Activated CD4-positive, alpha-beta memory T cell treated with anti-CD3 and anti-CD28 coated beads for 36 hours (primary cell): Measurements from ENCODE around the gene ARFGAP2. TPM values are rescaled to one million over a fixed set of nuclear protein-coding genes. Genes with fewer than 3 reads are reported as not detected.

Source experiments
- CTCF ChIA-PET: fragments of 350-600 bp; sonication (Branson Sonifier 250); formaldehyde crosslinking; loops from one replicate; lab custom pipeline; 2021; ENCODE audit warnings: antibody characterized with exemption, inconsistent platforms; lab: Charles Lee
- POLR2A ChIA-PET: fragments of 350-600 bp; sonication (Branson Sonifier 250); formaldehyde crosslinking; loops from one replicate; lab custom pipeline; 2021; ENCODE audit warnings: antibody characterized with exemption; lab: Charles Lee
- DNase-seq: peaks from one replicate; pipeline ENCODE4 v3.0.0-alpha.2; 2020
- H3K27ac Mint-ChIP-seq: one replicate; pipeline ENCODE4 v1.8.0; 2021; ENCODE audit warnings: mixed read lengths
- H3K27me3 Mint-ChIP-seq: one replicate; pipeline ENCODE4 v1.8.0; 2021; ENCODE audit warnings: mixed read lengths
- H3K36me3 Mint-ChIP-seq: one replicate; pipeline ENCODE4 v1.8.0; 2021; ENCODE audit warnings: mixed read lengths
- H3K4me1 Mint-ChIP-seq: one replicate; pipeline ENCODE4 v1.8.0; 2021; ENCODE audit warnings: low read depth, mixed read lengths
- H3K4me3 Mint-ChIP-seq: one replicate; pipeline ENCODE4 v1.8.0; 2021; ENCODE audit warnings: mild to moderate bottlenecking, mixed read lengths
- H3K9me3 Mint-ChIP-seq: one replicate; pipeline ENCODE4 v1.8.0; 2021; ENCODE audit warnings: mixed read lengths
- intact Hi-C: fragments of 100-400 bp; cut with micrococcal nuclease; formaldehyde crosslinking; loops from one replicate; pipeline ENCODE4 v1.15.1; 2023
- total RNA-seq, 2 experiments: library from RNA; stranded (reverse); gene quantifications; one replicate each; pipeline ENCODE4 v1.2.3, GENCODE V29; 2021

ARFGAP2 gene
- total RNA-seq, 2 experiments from 2014 or later, result 66.5 to 66.6 TPM

DNA sequence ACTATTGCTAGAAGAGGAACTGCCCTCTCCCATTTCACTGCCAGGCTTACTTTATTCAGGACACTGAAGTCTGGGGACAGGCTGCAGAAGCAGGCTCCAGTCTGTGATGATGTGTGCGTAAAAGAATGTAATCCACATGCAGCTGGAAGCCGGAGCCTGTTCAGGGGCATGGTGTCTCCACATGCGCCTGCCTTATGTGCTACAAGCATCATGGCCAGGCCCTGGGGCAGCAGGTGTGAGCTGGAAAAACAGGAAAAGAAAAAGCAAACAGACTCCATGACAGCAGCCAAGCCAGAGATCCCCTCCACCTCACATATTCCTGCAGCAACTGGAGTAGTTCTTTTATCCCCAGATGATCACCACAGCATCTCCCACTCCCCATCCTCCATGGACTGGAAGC is 33.4 kb downstream of the ARFGAP2 start:
- intact Hi-C loops, result no loop called here
- no peaks in the 10 kb centered on the region for H3K27me3 Mint-ChIP-seq
- POLR2A ChIA-PET, result no interaction called here
- no peak for DNase-seq
- H3K27ac Mint-ChIP-seq, result no peak overlapping the region
- CTCF ChIA-PET, result interaction anchor here (2.8 kb wide), 1 partner anchor 9 kb away, joined by 15 read pairs; no protein-coding TSS in a partner anchor
- no peak overlapping the region for H3K4me3 Mint-ChIP-seq
- H3K9me3 Mint-ChIP-seq, result no peaks in the 10 kb centered on the region
- H3K36me3 Mint-ChIP-seq, result peaks cover 2% of the 10 kb centered on the region
- H3K4me1 Mint-ChIP-seq, result no peaks in the 10 kb centered on the region

GRCh38 chr11:47139878-47140277 is 36.8 kb downstream of the ARFGAP2 start:
- intact Hi-C loops, result no loop called here
- Mint-ChIP-seq H3K27me3 (no peaks in the 10 kb centered on the region), H3K4me3 (no peak overlapping the region), H3K27ac (no peak overlapping the region), H3K36me3 (peaks cover 5% of the 10 kb centered on the region), H3K4me1 (no peaks in the 10 kb centered on the region), H3K9me3 (no peaks in the 10 kb centered on the region)
- DNase-seq, result no peak
- ChIA-PET CTCF (interaction anchor here (1.8 kb wide), 1 partner anchor 13 kb away, joined by 6 read pairs; no protein-coding TSS in a partner anchor), POLR2A (no interaction called here)

DNA sequence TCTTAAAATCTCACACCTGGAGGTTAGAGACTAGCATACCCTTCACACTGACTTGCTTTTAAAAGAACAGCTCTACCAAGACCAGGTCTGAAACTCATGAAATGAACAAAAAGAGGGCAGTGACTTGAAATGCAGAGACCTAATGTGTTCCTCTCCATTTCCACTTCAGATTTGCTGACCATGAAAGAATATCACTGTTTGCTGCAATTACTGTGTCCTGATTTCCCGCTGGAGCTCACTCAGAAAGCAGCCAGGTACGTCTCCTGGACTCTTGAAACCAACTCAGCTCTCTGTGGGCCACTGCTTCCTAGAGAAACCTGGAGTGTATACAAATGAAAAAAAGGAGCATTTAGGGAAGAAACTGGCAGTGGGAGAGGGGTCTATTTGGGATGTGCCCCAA is 39.2 kb downstream of the ARFGAP2 start:
- H3K36me3 Mint-ChIP-seq, result peaks cover 5% of the 10 kb centered on the region
- POLR2A ChIA-PET, result no interaction called here
- H3K4me1 Mint-ChIP-seq, result no peaks in the 10 kb centered on the region
- H3K27me3 Mint-ChIP-seq, result no peaks in the 10 kb centered on the region
- intact Hi-C loops, result no loop called here
- CTCF ChIA-PET, result interaction anchor here (0.9 kb wide), 1 partner anchor 16 kb away, joined by 3 read pairs; no protein-coding TSS in a partner anchor
- H3K4me3 Mint-ChIP-seq, result no peak overlapping the region
- DNase-seq, result no peak
- H3K27ac Mint-ChIP-seq, result no peak overlapping the region
- no peaks in the 10 kb centered on the region for H3K9me3 Mint-ChIP-seq

DNA sequence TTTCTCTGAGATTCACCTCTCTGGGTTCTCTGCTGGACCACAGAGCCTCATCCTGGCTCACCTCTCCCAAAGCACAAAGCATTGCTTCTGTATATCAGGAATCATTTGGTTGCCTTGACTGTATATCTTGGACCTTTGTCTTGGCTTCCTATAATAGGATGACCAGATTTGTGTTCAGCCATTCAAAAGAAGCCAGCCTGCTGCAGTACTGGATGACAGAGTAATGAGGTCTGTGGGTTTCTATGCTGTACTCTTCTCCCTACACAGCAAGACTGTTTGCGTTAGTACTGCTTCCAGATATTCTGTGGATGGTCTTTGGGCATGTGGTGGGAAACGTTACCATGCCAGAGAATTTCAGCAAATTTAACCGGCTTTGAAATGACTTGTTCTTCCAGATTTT is 39.8 kb downstream of the ARFGAP2 start:
- DNase-seq, result no peak
- CTCF ChIA-PET, result no interaction called here
- H3K27ac Mint-ChIP-seq, result no peak overlapping the region
- no peak overlapping the region for H3K4me3 Mint-ChIP-seq
- H3K27me3 Mint-ChIP-seq, result no peaks in the 10 kb centered on the region
- no peaks in the 10 kb centered on the region for H3K4me1 Mint-ChIP-seq
- peaks cover 5% of the 10 kb centered on the region for H3K36me3 Mint-ChIP-seq
- H3K9me3 Mint-ChIP-seq, result no peaks in the 10 kb centered on the region
- POLR2A ChIA-PET, result no interaction called here
- intact Hi-C loops, result no loop called here

GRCh38 chr11:47136327-47136726 is 40.4 kb downstream of the ARFGAP2 start:
- no peak for DNase-seq
- POLR2A ChIA-PET, result no interaction called here
- no peaks in the 10 kb centered on the region for H3K9me3 Mint-ChIP-seq
- CTCF ChIA-PET, result no interaction called here
- intact Hi-C loops, result no loop called here
- peaks cover 5% of the 10 kb centered on the region for H3K36me3 Mint-ChIP-seq
- no peak overlapping the region for H3K4me3 Mint-ChIP-seq
- H3K4me1 Mint-ChIP-seq, result no peaks in the 10 kb centered on the region
- H3K27me3 Mint-ChIP-seq, result no peaks in the 10 kb centered on the region
- H3K27ac Mint-ChIP-seq, result no peak overlapping the region

- Mint-ChIP-seq H3K27me3 (no peaks in the 10 kb centered on the region), H3K36me3 (peaks cover 2% of the 10 kb centered on the region), H3K4me1 (no peaks in the 10 kb centered on the region), H3K9me3 (no peaks in the 10 kb centered on the region), H3K4me3 (no peak overlapping the region), H3K27ac (no peak overlapping the region)
- no peak for DNase-seq
- intact Hi-C loops, result no loop called here
- ChIA-PET CTCF (interaction anchor here (0.6 to 2.1 kb wide), 2 partner anchors 20 to 217 kb away, joined by 4 to 9 read pairs; no protein-coding TSS in a partner anchor), POLR2A (no interaction called here)
These were observed 43.7 kb downstream of the ARFGAP2 start for GRCh38 chr11:47132981-47133380.

DNA sequence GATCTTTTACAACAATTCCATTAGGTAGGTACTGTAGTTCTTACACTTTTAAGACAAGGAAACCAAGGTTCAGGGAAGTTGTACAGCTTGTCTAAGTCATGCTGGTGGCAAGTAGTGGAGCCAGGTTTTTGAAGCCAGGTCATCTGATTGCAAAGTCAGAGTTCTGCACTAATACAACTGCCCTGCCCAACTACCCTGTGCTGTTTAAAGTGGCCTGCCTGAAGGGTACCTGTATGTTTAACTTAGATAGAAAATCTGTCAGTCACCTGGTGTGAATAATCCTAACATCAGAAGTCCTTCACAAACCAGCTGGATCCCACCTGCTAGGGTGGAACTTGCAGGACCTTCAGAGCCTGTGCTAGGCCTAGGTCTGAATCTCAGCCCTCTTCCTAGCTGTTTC is 44.2 kb downstream of the ARFGAP2 start:
- POLR2A ChIA-PET, result no interaction called here
- intact Hi-C loops, result no loop called here
- CTCF ChIA-PET, result interaction anchor here (0.6 to 2.1 kb wide), 2 partner anchors 20 to 216 kb away, joined by 4 to 9 read pairs; no protein-coding TSS in a partner anchor
- H3K36me3 Mint-ChIP-seq, result peaks cover 2% of the 10 kb centered on the region
- H3K9me3 Mint-ChIP-seq, result no peaks in the 10 kb centered on the region
- no peaks in the 10 kb centered on the region for H3K4me1 Mint-ChIP-seq
- H3K4me3 Mint-ChIP-seq, result no peak overlapping the region
- no peaks in the 10 kb centered on the region for H3K27me3 Mint-ChIP-seq
- H3K27ac Mint-ChIP-seq, result no peak overlapping the region
- no peak for DNase-seq

GRCh38 chr11:47131136-47131535 is 45.5 kb downstream of the ARFGAP2 start:
- DNase-seq, result no peak
- Mint-ChIP-seq H3K27me3 (no peaks in the 10 kb centered on the region), H3K9me3 (no peaks in the 10 kb centered on the region), H3K4me3 (no peak overlapping the region), H3K36me3 (no peaks in the 10 kb centered on the region), H3K4me1 (no peaks in the 10 kb centered on the region), H3K27ac (no peak overlapping the region)
- ChIA-PET CTCF (interaction anchor here (1.7 kb wide), 1 partner anchor 22 kb away, joined by 4 read pairs; no protein-coding TSS in a partner anchor), POLR2A (no interaction called here)
- intact Hi-C loops, result no loop called here

DNA sequence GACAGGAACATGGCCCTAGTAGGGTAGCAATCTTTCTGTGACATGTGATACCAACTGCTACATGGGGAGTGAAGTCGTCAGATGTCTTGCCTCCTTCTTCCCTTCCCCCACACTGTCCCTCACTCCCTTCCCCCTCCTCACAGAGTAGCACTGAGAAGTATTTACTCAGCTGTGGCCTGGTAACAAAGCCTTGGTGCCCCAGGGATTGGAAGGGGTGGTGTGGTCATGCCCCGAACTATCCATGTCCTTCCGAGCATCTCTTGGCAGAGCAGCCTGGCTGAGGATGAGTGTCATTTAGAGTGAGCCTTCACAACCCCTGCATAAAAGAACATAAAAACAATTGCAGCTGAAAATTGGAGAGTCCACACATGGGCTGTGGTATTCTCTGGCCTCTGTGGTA is 46.1 kb downstream of the ARFGAP2 start:
- ChIA-PET POLR2A (no interaction called here), CTCF (interaction anchor here (1.7 kb wide), 1 partner anchor 23 kb away, joined by 4 read pairs; no protein-coding TSS in a partner anchor)
- no peaks in the 10 kb centered on the region for H3K9me3 Mint-ChIP-seq
- intact Hi-C loops, result no loop called here
- no peaks in the 10 kb centered on the region for H3K4me1 Mint-ChIP-seq
- no peak overlapping the region for H3K27ac Mint-ChIP-seq
- no peaks in the 10 kb centered on the region for H3K27me3 Mint-ChIP-seq
- no peaks in the 10 kb centered on the region for H3K36me3 Mint-ChIP-seq
- no peak for DNase-seq
- H3K4me3 Mint-ChIP-seq, result no peak overlapping the region

GRCh38 chr11:47127213-47127612 is 49.5 kb downstream of the ARFGAP2 start:
- Mint-ChIP-seq H3K27ac (no peak overlapping the region), H3K36me3 (no peaks in the 10 kb centered on the region), H3K27me3 (no peaks in the 10 kb centered on the region), H3K9me3 (no peaks in the 10 kb centered on the region), H3K4me3 (no peak overlapping the region), H3K4me1 (no peaks in the 10 kb centered on the region)
- intact Hi-C loops, result no loop called here
- ChIA-PET CTCF (interaction anchor here (0.9 kb wide), 1 partner anchor 26 kb away, joined by 3 read pairs; no protein-coding TSS in a partner anchor), POLR2A (no interaction called here)
- no peak for DNase-seq

GRCh38 chr11:47125083-47125482 is 51.6 kb downstream of the ARFGAP2 start:
- H3K36me3 Mint-ChIP-seq, result no peaks in the 10 kb centered on the region
- CTCF ChIA-PET, result no interaction called here

DNA sequence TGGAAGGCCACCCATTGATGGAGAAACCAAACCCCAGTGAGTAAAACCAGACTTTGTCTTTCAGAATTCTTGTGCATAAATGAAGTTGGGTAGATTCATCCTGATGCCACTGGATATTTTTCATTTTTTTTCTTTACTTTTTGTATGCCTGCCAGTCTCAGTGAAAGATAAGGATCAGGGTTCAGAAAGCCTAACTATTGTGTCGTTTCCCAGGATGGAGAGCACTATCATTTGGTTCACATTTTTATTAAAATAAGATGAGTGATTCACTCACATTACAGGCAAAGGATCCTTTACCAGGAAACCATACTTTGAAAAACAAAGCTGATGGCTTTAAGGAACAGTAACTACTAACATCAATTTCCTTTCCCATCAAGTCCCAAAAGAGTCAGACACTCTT is 52.0 kb downstream of the ARFGAP2 start:
- no peaks in the 10 kb centered on the region for H3K27me3 Mint-ChIP-seq
- H3K27ac Mint-ChIP-seq, result no peak overlapping the region
- no peaks in the 10 kb centered on the region for H3K4me1 Mint-ChIP-seq
- DNase-seq, result no peak
- intact Hi-C loops, result no loop called here
- no peaks in the 10 kb centered on the region for H3K9me3 Mint-ChIP-seq
- no peak overlapping the region for H3K4me3 Mint-ChIP-seq
- ChIA-PET CTCF (no interaction called here), POLR2A (no interaction called here)
- H3K36me3 Mint-ChIP-seq, result no peaks in the 10 kb centered on the region

More at GRCh38 chr11:47125083-47125482, 51.6 kb downstream of the ARFGAP2 start:
- intact Hi-C loops, result no loop called here
- no peak overlapping the region for H3K27ac Mint-ChIP-seq
- no peak for DNase-seq
- no peaks in the 10 kb centered on the region for H3K9me3 Mint-ChIP-seq
- H3K4me1 Mint-ChIP-seq, result no peaks in the 10 kb centered on the region
- POLR2A ChIA-PET, result no interaction called here
- no peaks in the 10 kb centered on the region for H3K27me3 Mint-ChIP-seq
- no peak overlapping the region for H3K4me3 Mint-ChIP-seq

DNA sequence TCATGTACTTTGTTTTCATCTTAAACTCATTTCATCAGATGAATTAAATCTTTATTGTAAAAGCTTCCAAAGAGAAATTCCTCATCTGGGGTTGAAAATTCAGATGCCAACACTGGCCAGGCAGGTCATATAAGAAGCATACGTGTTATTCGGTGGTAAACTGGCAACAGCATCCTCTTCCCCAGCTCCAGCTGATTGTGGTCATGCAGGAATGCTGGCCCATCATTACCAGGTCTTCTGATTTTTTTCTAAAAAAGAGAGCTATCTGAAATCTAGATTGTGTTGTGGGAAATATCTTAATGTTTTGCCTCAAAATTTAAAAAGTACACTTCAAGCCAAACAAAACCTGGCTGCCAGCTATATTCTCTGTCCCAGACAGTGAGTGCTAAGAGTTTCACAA is 53.6 kb downstream of the ARFGAP2 start:
- CTCF ChIA-PET, result no interaction called here
- H3K27me3 Mint-ChIP-seq, result no peaks in the 10 kb centered on the region
- DNase-seq, result no peak
- POLR2A ChIA-PET, result no interaction called here
- H3K4me1 Mint-ChIP-seq, result no peaks in the 10 kb centered on the region
- no peak overlapping the region for H3K4me3 Mint-ChIP-seq
- H3K36me3 Mint-ChIP-seq, result no peaks in the 10 kb centered on the region
- H3K9me3 Mint-ChIP-seq, result no peaks in the 10 kb centered on the region
- no peak overlapping the region for H3K27ac Mint-ChIP-seq
- intact Hi-C loops, result no loop called here
